ENCODE measurements around the gene BMF. TPM values are rescaled to one million over a fixed set of nuclear protein-coding genes. Genes with fewer than 3 reads are reported as not detected.
A peak's percentile ranks its signal among the peaks of the same experiment; 100 is the strongest.

The BMF gene
- total and polyA plus RNA-seq, 7 experiments from 2014 or later: 1.5 to 31.1 (median 11.4) TPM

GRCh38 chr15:40090774-40091455 lies 17.8 kb downstream of the BMF start:
- Histone ChIP-seq H3K4me1 (ENCODE audit: control insufficient read depth in 2 of 2, insufficient read depth in 2 of 2, low read length in 2 of 2) (peaks cover 0 to 7% of the 10 kb centered on the region in 2 donors), H3K27me3 (ENCODE audit: control insufficient read depth in 2 of 2, insufficient read depth in 2 of 2, low read length in 2 of 2) (no peaks in the 10 kb centered on the region), H3K36me3 (ENCODE audit: control insufficient read depth in 2 of 3, insufficient read depth in 3 of 3, low read length in 3 of 3) (no peaks in the 10 kb centered on the region), H3K4me3 (ENCODE audit: low read length) (no peak overlapping the region), H3K27ac (ENCODE audit: low read depth, low read length) (no peak overlapping the region), H3K9me3 (ENCODE audit: control insufficient read depth in 2 of 3, low read length in 3 of 3) (no peaks in the 10 kb centered on the region)
- H3K27ac Mint-ChIP-seq: no peak overlapping the region
- no peaks in the 10 kb centered on the region for H3K9me3 Mint-ChIP-seq
- DNase-seq (no peak), ATAC-seq (no peak)
- CTCF ChIA-PET: interaction anchor here (1.1 kb wide), 1 partner anchor 9 kb away, joined by 3 read pairs; no protein-coding TSS in a partner anchor
- no peak overlapping the region for H3K4me3 Mint-ChIP-seq
- H3K36me3 Mint-ChIP-seq: peaks cover 0 to 20% (median 0%) of the 10 kb centered on the region in 5 donors
- intact Hi-C loops (cut with micrococcal nuclease): no loop called here
- H3K27me3 Mint-ChIP-seq: peaks cover 0 to 3% (median 0%) of the 10 kb centered on the region in 5 donors
- H3K4me1 Mint-ChIP-seq: peaks cover 5 to 30% (median 7%) of the 10 kb centered on the region in 7 donors
- POLR2A ChIA-PET: interaction anchor here (1.3 kb wide), 1 partner anchor 8 kb away, joined by 5 read pairs; no protein-coding TSS in a partner anchor

GRCh38 chr15:40088929-40089755 lies 19.5 kb downstream of the BMF start:
- H3K4me3 Mint-ChIP-seq: no peak overlapping the region
- H3K9me3 Mint-ChIP-seq: no peaks in the 10 kb centered on the region
- peaks cover 0 to 23% (median 0%) of the 10 kb centered on the region in 7 donors for H3K4me1 Mint-ChIP-seq
- no peak for ATAC-seq
- peaks cover 0 to 8% (median 0%) of the 10 kb centered on the region in 5 donors for H3K27me3 Mint-ChIP-seq
- POLR2A ChIA-PET: interaction anchor here (1.4 kb wide), 1 partner anchor 10 kb away, joined by 3 read pairs; no protein-coding TSS in a partner anchor
- H3K36me3 Mint-ChIP-seq: peaks cover 0 to 12% (median 0%) of the 10 kb centered on the region in 5 donors
- CTCF ChIA-PET: no interaction called here
- H3K27ac Mint-ChIP-seq: no peak overlapping the region
- no peak overlapping the region for H3K4me3 ChIP-seq (ENCODE audit: low read length)
- DNase-seq: no peak
- no peaks in the 10 kb centered on the region for H3K4me1 ChIP-seq (ENCODE audit: control insufficient read depth in 2 of 2, insufficient read depth in 2 of 2, low read length in 2 of 2)
- H3K9me3 ChIP-seq (ENCODE audit: control insufficient read depth in 2 of 3, low read length in 3 of 3): no peaks in the 10 kb centered on the region
- H3K36me3 ChIP-seq (ENCODE audit: control insufficient read depth in 2 of 3, insufficient read depth in 3 of 3, low read length in 3 of 3): no peaks in the 10 kb centered on the region
- intact Hi-C loops (cut with micrococcal nuclease): no loop called here
- no peak overlapping the region for H3K27ac ChIP-seq (ENCODE audit: low read depth, low read length)
- H3K27me3 ChIP-seq (ENCODE audit: control insufficient read depth in 2 of 2, insufficient read depth in 2 of 2, low read length in 2 of 2): no peaks in the 10 kb centered on the region

GRCh38 chr15:40087991-40088928 lies 20.4 kb downstream of the BMF start:
- Histone ChIP-seq H3K36me3 (ENCODE audit: control insufficient read depth in 2 of 3, insufficient read depth in 3 of 3, low read length in 3 of 3) (no peaks in the 10 kb centered on the region), H3K4me3 (ENCODE audit: low read length) (no peak overlapping the region), H3K27ac (ENCODE audit: low read depth, low read length) (no peak overlapping the region), H3K9me3 (ENCODE audit: control insufficient read depth in 2 of 3, low read length in 3 of 3) (no peaks in the 10 kb centered on the region), H3K4me1 (ENCODE audit: control insufficient read depth in 2 of 2, insufficient read depth in 2 of 2, low read length in 2 of 2) (no peaks in the 10 kb centered on the region), H3K27me3 (ENCODE audit: control insufficient read depth in 2 of 2, insufficient read depth in 2 of 2, low read length in 2 of 2) (no peaks in the 10 kb centered on the region)
- peaks cover 0 to 3% (median 0%) of the 10 kb centered on the region in 11 donors for H3K9me3 Mint-ChIP-seq
- peaks cover 0 to 12% (median 0%) of the 10 kb centered on the region in 5 donors for H3K36me3 Mint-ChIP-seq
- intact Hi-C loops (cut with micrococcal nuclease): no loop called here
- H3K27ac Mint-ChIP-seq: no peak overlapping the region
- DNase-seq (no peak), ATAC-seq (peak; percentile 10)
- H3K27me3 Mint-ChIP-seq: peaks cover 0 to 17% (median 5%) of the 10 kb centered on the region in 5 donors
- H3K4me1 Mint-ChIP-seq: peaks cover 0 to 21% (median 5%) of the 10 kb centered on the region in 7 donors
- no peak overlapping the region for H3K4me3 Mint-ChIP-seq
- ChIA-PET CTCF (interaction anchor here (0.9 to 1.9 kb wide), 3 partner anchors 15 to 43 kb away, joined by 3 to 8 read pairs (median 3); no protein-coding TSS in a partner anchor), POLR2A (interaction anchor here (0.9 to 1.4 kb wide), 2 partner anchors 11 to 18 kb away, joined by 3 read pairs; no protein-coding TSS in a partner anchor)

- ChIA-PET POLR2A (interaction anchor here (0.9 kb wide), 1 partner anchor 19 kb away, joined by 3 read pairs; no protein-coding TSS in a partner anchor), CTCF (interaction anchor here (0.5 to 1.9 kb wide), 5 partner anchors 16 to 42 kb away, joined by 3 to 8 read pairs (median 3); no protein-coding TSS in a partner anchor)
- H3K4me3 Mint-ChIP-seq: no peak overlapping the region
- H3K27ac ChIP-seq (ENCODE audit: low read depth, low read length): no peak overlapping the region
- H3K27me3 ChIP-seq (ENCODE audit: control insufficient read depth in 2 of 2, insufficient read depth in 2 of 2, low read length in 2 of 2): no peaks in the 10 kb centered on the region
- intact Hi-C loops (cut with micrococcal nuclease): no loop called here
- no peak overlapping the region for H3K27ac Mint-ChIP-seq
- H3K27me3 Mint-ChIP-seq: peaks cover 0 to 22% (median 12%) of the 10 kb centered on the region in 5 donors
- peaks cover 5 to 24% (median 13%) of the 10 kb centered on the region in 7 donors for H3K4me1 Mint-ChIP-seq
- H3K9me3 ChIP-seq (ENCODE audit: control insufficient read depth in 2 of 3, low read length in 3 of 3): no peaks in the 10 kb centered on the region
- H3K36me3 Mint-ChIP-seq: peaks cover 0 to 10% (median 0%) of the 10 kb centered on the region in 5 donors
- DNase-seq: no peak
- no peak overlapping the region for H3K4me3 ChIP-seq (ENCODE audit: low read length)
- peaks cover 0 to 5% (median 0%) of the 10 kb centered on the region in 11 donors for H3K9me3 Mint-ChIP-seq
- no peaks in the 10 kb centered on the region for H3K36me3 ChIP-seq (ENCODE audit: control insufficient read depth in 2 of 3, insufficient read depth in 3 of 3, low read length in 3 of 3)
- ATAC-seq: no peak
- H3K4me1 ChIP-seq (ENCODE audit: control insufficient read depth in 2 of 2, insufficient read depth in 2 of 2, low read length in 2 of 2): peaks cover 0 to 8% of the 10 kb centered on the region in 2 donors
Measured at GRCh38 chr15:40087068-40087810, 21.4 kb downstream of the BMF start.

GRCh38 chr15:40085266-40085665 lies 23.4 kb downstream of the BMF start:
- Mint-ChIP-seq H3K27ac (no peak overlapping the region), H3K9me3 (peaks cover 0 to 5% (median 0%) of the 10 kb centered on the region in 11 donors), H3K36me3 (peaks cover 0 to 3% (median 0%) of the 10 kb centered on the region in 5 donors), H3K27me3 (peaks cover 0 to 27% (median 23%) of the 10 kb centered on the region in 5 donors), H3K4me3 (no peak overlapping the region), H3K4me1 (peaks cover 18 to 38% (median 30%) of the 10 kb centered on the region in 7 donors)
- CTCF ChIA-PET: interaction anchor here (0.6 to 1.0 kb wide), 2 partner anchors 17 to 22 kb away, joined by 3 to 6 read pairs; no protein-coding TSS in a partner anchor
- no peak for ATAC-seq
- no peak overlapping the region for H3K27ac ChIP-seq (ENCODE audit: low read depth, low read length)
- POLR2A ChIA-PET: no interaction called here
- peaks cover 0 to 18% of the 10 kb centered on the region in 2 donors for H3K4me1 ChIP-seq (ENCODE audit: control insufficient read depth in 2 of 2, insufficient read depth in 2 of 2, low read length in 2 of 2)
- intact Hi-C loops (cut with micrococcal nuclease): loop anchor here in 1 of 2 donors (2.0 kb wide), 1 partner anchor 14 kb away; no protein-coding TSS in a partner anchor
- H3K9me3 ChIP-seq (ENCODE audit: control insufficient read depth in 2 of 3, low read length in 3 of 3): no peaks in the 10 kb centered on the region
- H3K36me3 ChIP-seq (ENCODE audit: control insufficient read depth in 2 of 3, insufficient read depth in 3 of 3, low read length in 3 of 3): no peaks in the 10 kb centered on the region
- H3K27me3 ChIP-seq (ENCODE audit: control insufficient read depth in 2 of 2, insufficient read depth in 2 of 2, low read length in 2 of 2): no peaks in the 10 kb centered on the region
- no peak overlapping the region for H3K4me3 ChIP-seq (ENCODE audit: low read length)
- no peak for DNase-seq

All from naive thymus-derived CD4-positive, alpha-beta T cell (primary cell).